ENCODE results near the gene MAPKAP1.
"Not testable (repeated sequence)": the region's sequence is repeated elsewhere in the genome, so short reads cannot be mapped to it uniquely, and the experiment has no call there.

GRCh38 chr9:125695548-125695947 is 11.5 kb downstream of the MAPKAP1 start:
- not testable (repeated sequence) for TF ChIP-seq CTCF (IDR thresholded peaks at IDR 0.05; ENCODE audit: low read depth, low read length, poor library complexity, severe bottlenecking); EZH2phosphoT487 (IDR thresholded peaks at IDR 0.05; ENCODE audit: borderline replicate concordance, low read length)
